Sigmoid colon (tissue), 7 donors: ENCODE results near the gene F11R. TPM values are rescaled to one million over a fixed set of nuclear protein-coding genes. Genes with fewer than 3 reads are reported as not detected.
"Not testable (repeated sequence)": the region's sequence is repeated elsewhere in the genome, so short reads cannot be mapped to it uniquely, and the experiment has no call there.

ENCODE experiments used
- DNase-seq: peaks from one replicate; pipeline ENCODE4 v3.0.0-alpha.2; 2019
- H3K27ac ChIP-seq, 4 donors: fragments of 200-600 bp; sonication (generic); one replicate each; pipeline ENCODE4 v1.5.1; 2016 to 2019; ENCODE audit warnings: mild to moderate bottlenecking in 1 of 4
- H3K27me3 ChIP-seq, 3 donors: fragments of 200-600 bp; sonication (generic); one replicate each; pipeline ENCODE4 v1.5.1; 2019; ENCODE audit warnings: mild to moderate bottlenecking in 1 of 3
- H3K36me3 ChIP-seq, 4 donors: fragments of 200-600 bp; sonication (generic); one replicate each; pipeline ENCODE4 v1.5.1; 2016 to 2019
- H3K4me1 ChIP-seq, 4 donors: fragments of 200-600 bp; sonication (generic); one replicate each; pipeline ENCODE4 v1.5.1; 2017 to 2019
- H3K4me3 ChIP-seq, 4 donors: fragments of 200-600 bp; sonication (generic); one replicate each; pipeline ENCODE4 v1.5.1; 2017 to 2019; ENCODE audit warnings: mild to moderate bottlenecking in 2 of 4, moderate library complexity in 1 of 4
- H3K9me3 ChIP-seq, 4 donors: fragments of 200-600 bp in 3 of 4; sonication (generic) in 3 of 4; one replicate each; pipeline versions ENCODE4 v1.5.1 to v1.6.1; 2013 to 2019
- CTCF ChIP-seq, 4 experiments: fragments of 450-650 bp in 3 of 4; fragments of 200-600 bp in 1 of 4; IDR thresholded peaks; one replicate each; pipeline ENCODE4 v1.5.1; 2016 to 2019; ENCODE audit warnings: antibody characterized with exemption in 4 of 4, mild to moderate bottlenecking in 3 of 4, moderate library complexity in 2 of 4
- EP300 ChIP-seq, 4 donors: sonication (generic); formaldehyde crosslinking; IDR thresholded peaks; one replicate each; pipeline ENCODE4 v1.6.1; 2017; ENCODE audit warnings: antibody characterized with exemption in 4 of 4
- POLR2A ChIP-seq, 2 donors: fragments of 450-650 bp; IDR thresholded peaks; one replicate each; pipeline ENCODE4 v1.6.1; 2016; ENCODE audit warnings: antibody characterized with exemption in 2 of 2, mild to moderate bottlenecking in 2 of 2, moderate library complexity in 2 of 2
- POLR2AphosphoS5 ChIP-seq, 4 donors: sonication (generic); formaldehyde crosslinking; IDR thresholded peaks; one replicate each; pipeline ENCODE4 v1.6.1; 2017; ENCODE audit warnings: antibody characterized with exemption in 4 of 4
- WGBS, 2 donors: extraction: QIAGEN DNeasy Blood & Tissue Kit; methylation state at CpG; one replicate each; pipeline ENCODE4 v1.1.7; 2013; 5-methylcytosine and 5-hydroxymethylcytosine counted together
- intact Hi-C: fragments of 100-400 bp; cut with DNase I; formaldehyde crosslinking; loops from one replicate; pipeline ENCODE4 v1.15.1; 2023
- polyA plus RNA-seq, 3 donors: library from polyadenylated mRNA; stranded (reverse); fragments of 200-250 nt; gene quantifications; one replicate each; pipeline ENCODE4 v1.2.3, GENCODE V29; 2013
- total RNA-seq, 4 donors: library from RNA; depleted of rRNA; stranded (reverse); fragments of >200 nt; gene quantifications; one replicate each; pipeline ENCODE4 v1.1.0, GENCODE V29; 2016
- donor health status: healthy with polysubstance abuse.
- donor health status: Bipolar disorder and iron deficiency.
- donor health status: healthy.

F11R gene
- total and polyA plus RNA-seq, 7 donors, result 2.7 to 96.7 (median 15.6) TPM

- intact Hi-C loops, result loop anchor here (5.0 kb wide), 1 partner anchor 98 kb away; the partner anchor contains the start of gene KLHDC9
- Histone ChIP-seq H3K27ac (no peak overlapping the region), H3K9me3 (no peaks in the 10 kb centered on the region), H3K36me3 (peaks cover 0 to 10% (median 0%) of the 10 kb centered on the region in 4 donors), H3K27me3 (no peaks in the 10 kb centered on the region), H3K4me3 (no peak overlapping the region), H3K4me1 (no peaks in the 10 kb centered on the region)
- TF ChIP-seq EP300 (IDR thresholded peaks at IDR 0.05), result no peak
- TF ChIP-seq POLR2A (IDR thresholded peaks at IDR 0.05), result no peak
- no peak for TF ChIP-seq CTCF (IDR thresholded peaks at IDR 0.05)
- TF ChIP-seq POLR2AphosphoS5 (IDR thresholded peaks at IDR 0.05), result no peak
- WGBS, 2 donors, result 93 to 97% methylated on average over 5 of the region's 5 CpGs
- no peak for DNase-seq
Observed at GRCh38 chr1:160999376-160999775, 21.6 kb downstream of the F11R start.

- peak in 2 of 4 experiments; percentile 18 to 32 for TF ChIP-seq CTCF (IDR thresholded peaks at IDR 0.05)
- TF ChIP-seq POLR2AphosphoS5 (IDR thresholded peaks at IDR 0.05), result peak in 1 of 4 donors; percentile 9
- TF ChIP-seq POLR2A (IDR thresholded peaks at IDR 0.05), result no peak
- Histone ChIP-seq H3K4me3 (no peak overlapping the region), H3K9me3 (no peaks in the 10 kb centered on the region), H3K27ac (peak overlapping the region in 1 of 4 donors; percentile 46), H3K4me1 (no peaks in the 10 kb centered on the region), H3K27me3 (no peaks in the 10 kb centered on the region), H3K36me3 (peaks cover 0 to 10% (median 0%) of the 10 kb centered on the region in 4 donors)
- DNase-seq, result no peak
- intact Hi-C loops, result loop anchor here (5.0 kb wide), 1 partner anchor 100 kb away; the partner anchor contains the start of gene KLHDC9
- 68 to 79% methylated on average over 1 of the region's 1 CpG for WGBS, 2 donors
Observed at GRCh38 chr1:160997323-160998038, 23.5 kb downstream of the F11R start.

GRCh38 chr1:160996178-160996577, 24.8 kb downstream of the F11R start:
- Histone ChIP-seq H3K27me3 (no peaks in the 10 kb centered on the region), H3K27ac (no peak overlapping the region), H3K4me1 (no peaks in the 10 kb centered on the region), H3K36me3 (peaks cover 0 to 10% (median 0%) of the 10 kb centered on the region in 4 donors), H3K9me3 (no peaks in the 10 kb centered on the region), H3K4me3 (no peak overlapping the region)
- TF ChIP-seq EP300 (IDR thresholded peaks at IDR 0.05), result no peak
- TF ChIP-seq POLR2A (IDR thresholded peaks at IDR 0.05), result no peak
- TF ChIP-seq CTCF (IDR thresholded peaks at IDR 0.05), result no peak
- TF ChIP-seq POLR2AphosphoS5 (IDR thresholded peaks at IDR 0.05), result no peak
- no peak for DNase-seq
- intact Hi-C loops, result loop anchor here (5.0 kb wide), 1 partner anchor 101 kb away; the partner anchor contains the start of gene KLHDC9
- WGBS, 2 donors, result 81 to 90% methylated on average over 3 of the region's 3 CpGs

- no peak for TF ChIP-seq CTCF (IDR thresholded peaks at IDR 0.05)
- TF ChIP-seq POLR2A (IDR thresholded peaks at IDR 0.05), result no peak
- no peak for TF ChIP-seq POLR2AphosphoS5 (IDR thresholded peaks at IDR 0.05)
- TF ChIP-seq EP300 (IDR thresholded peaks at IDR 0.05), result no peak
- Histone ChIP-seq H3K4me1 (peaks cover 0 to 5% (median 0%) of the 10 kb centered on the region in 4 donors), H3K27ac (no peak overlapping the region), H3K27me3 (no peaks in the 10 kb centered on the region), H3K9me3 (no peaks in the 10 kb centered on the region), H3K36me3 (peaks cover 0 to 3% (median 0%) of the 10 kb centered on the region in 4 donors), H3K4me3 (no peak overlapping the region)
- intact Hi-C loops, result no loop called here
- no peak for DNase-seq
- WGBS, 2 donors, result 75 to 85% methylated on average over 14 of the region's 14 CpGs
Observed at GRCh38 chr1:160993544-160994193, 27.3 kb downstream of the F11R start.

GRCh38 chr1:160992036-160992435, 28.9 kb downstream of the F11R start:
- 75 to 89% methylated on average over 4 of the region's 4 CpGs for WGBS, 2 donors
- H3K9me3 ChIP-seq, H3K36me3 ChIP-seq, H3K4me3 ChIP-seq, H3K27ac ChIP-seq, DNase-seq, intact Hi-C loops, H3K27me3 ChIP-seq, H3K4me1 ChIP-seq: not testable (repeated sequence)
